ENCODE results near the gene SERGEF.

The SERGEF gene

DNA sequence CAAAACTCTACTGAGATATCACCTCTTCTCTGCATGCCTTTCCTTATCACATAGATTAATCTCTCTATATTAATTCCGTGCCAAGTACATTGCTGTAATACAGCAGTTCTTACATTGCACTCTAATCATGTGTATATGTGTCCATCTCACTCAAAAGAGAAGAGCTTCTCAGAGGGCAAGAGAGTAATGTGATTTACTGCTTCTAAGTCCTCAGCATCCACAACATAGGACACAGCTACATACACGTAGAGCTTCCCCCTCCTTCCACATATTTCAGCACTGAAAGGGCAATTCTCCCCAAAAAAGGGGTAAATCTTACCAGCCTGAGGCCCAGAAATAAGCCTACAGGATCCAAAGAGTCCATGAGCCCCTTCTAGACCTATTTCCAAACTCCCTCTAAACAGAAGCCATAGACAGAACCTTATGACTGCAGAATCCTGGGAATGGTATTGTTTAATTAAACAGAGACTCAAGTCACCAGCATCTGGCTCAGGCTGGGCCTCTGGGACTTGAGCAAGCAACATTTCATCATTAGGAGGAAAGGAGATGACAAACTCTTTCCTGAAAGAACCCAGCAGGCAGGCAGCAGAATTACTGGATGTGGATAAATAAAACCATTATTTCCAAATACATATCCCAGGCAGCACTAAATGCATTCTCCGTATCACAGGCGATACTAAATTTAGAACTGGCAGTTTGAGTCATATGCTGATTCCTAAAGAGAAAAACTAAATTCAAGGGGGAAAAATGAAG lies 191.0 kb downstream of the SERGEF start:
- H3K27me3 ChIP-seq (ENCODE audit: control insufficient read depth, insufficient read depth, low read length) = no peaks in the 10 kb centered on the region
- H3K9me3 ChIP-seq (ENCODE audit: control insufficient read depth, insufficient read depth, low read length) = no peaks in the 10 kb centered on the region
- no CpG with 5 or more reads among the region's 4 CpGs for WGBS (ENCODE audit: insufficient coverage, insufficient read length)
- no peaks in the 10 kb centered on the region for H3K36me3 ChIP-seq (ENCODE audit: control insufficient read depth, insufficient read depth, low read length)
- no peak overlapping the region for H3K4me3 ChIP-seq (ENCODE audit: low read length)
- H3K27ac ChIP-seq (ENCODE audit: low read length) = no peak overlapping the region
- no peak for DNase-seq (ENCODE audit: low read depth, low spot score)
- H3K4me1 ChIP-seq (ENCODE audit: control insufficient read depth, insufficient read depth, low read length) = no peaks in the 10 kb centered on the region

DNA sequence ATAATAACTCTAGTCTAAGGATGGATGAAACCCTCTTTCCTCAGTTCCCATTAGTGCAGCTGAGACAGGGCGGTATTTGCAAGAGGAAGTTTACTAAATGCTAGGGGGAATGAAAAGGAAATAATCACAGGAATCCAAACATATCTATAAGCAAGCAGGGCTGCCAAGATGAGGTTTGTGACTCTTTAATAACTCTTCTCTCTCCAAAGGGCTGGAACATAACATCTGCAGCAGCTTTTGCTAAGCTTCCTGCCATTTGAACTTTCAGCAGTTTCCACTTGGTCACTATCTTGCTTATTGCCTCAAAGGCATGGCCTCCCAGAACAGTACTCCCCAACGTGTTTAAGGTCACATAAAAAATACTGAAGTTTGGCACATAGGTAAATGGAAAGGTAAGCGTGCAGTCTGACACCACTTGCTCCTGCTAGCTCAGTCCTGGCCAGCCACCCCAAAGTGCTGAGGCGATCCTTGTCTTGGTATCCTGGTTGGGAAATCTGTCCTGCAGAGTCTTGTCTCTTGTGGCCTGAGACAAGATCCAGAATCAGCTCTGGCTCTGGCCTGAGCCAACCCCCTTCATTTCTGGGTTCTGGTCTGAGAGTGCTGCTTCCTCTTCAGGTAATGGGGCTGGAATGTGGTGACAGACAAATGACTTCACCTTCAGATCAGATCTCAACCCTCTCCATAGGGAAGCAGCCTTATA lies 196.5 kb downstream of the SERGEF start:
- WGBS (ENCODE audit: insufficient coverage, insufficient read length) = no CpG with 5 or more reads among the region's 4 CpGs

DNA sequence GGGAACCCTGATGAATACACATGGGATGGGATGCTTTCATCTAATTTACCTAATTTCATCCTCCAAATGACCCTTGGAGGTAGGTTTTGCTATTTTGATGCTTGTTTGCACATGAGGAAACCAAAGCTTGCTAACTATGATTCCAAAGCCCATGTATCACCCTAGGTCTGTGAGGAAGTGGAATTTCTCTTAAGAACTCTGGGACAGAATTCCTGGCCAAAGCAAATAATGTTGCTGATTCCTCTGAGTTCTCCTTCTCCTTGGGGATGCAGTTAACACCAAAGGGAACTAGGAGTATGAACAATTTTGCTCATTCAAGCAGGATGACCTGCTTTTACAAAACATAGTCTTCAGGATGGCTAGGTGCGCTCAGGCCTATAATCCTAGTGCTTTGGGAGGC lies 198.3 kb downstream of the SERGEF start:
- H3K27me3 ChIP-seq (ENCODE audit: control insufficient read depth, insufficient read depth, low read length) = no peaks in the 10 kb centered on the region
- H3K4me1 ChIP-seq (ENCODE audit: control insufficient read depth, insufficient read depth, low read length) = no peaks in the 10 kb centered on the region
- DNase-seq (ENCODE audit: low read depth, low spot score) = no peak
- H3K9me3 ChIP-seq (ENCODE audit: control insufficient read depth, insufficient read depth, low read length) = no peaks in the 10 kb centered on the region
- no CpG with 5 or more reads among the region's 1 CpG for WGBS (ENCODE audit: insufficient coverage, insufficient read length)
- H3K36me3 ChIP-seq (ENCODE audit: control insufficient read depth, insufficient read depth, low read length) = no peaks in the 10 kb centered on the region
- H3K27ac ChIP-seq (ENCODE audit: low read length) = no peak overlapping the region
- no peak overlapping the region for H3K4me3 ChIP-seq (ENCODE audit: low read length)

More for the DNA sequence above, 196.5 kb downstream of the SERGEF start:
- no peaks in the 10 kb centered on the region for H3K27me3 ChIP-seq (ENCODE audit: control insufficient read depth, insufficient read depth, low read length)
- no peak overlapping the region for H3K27ac ChIP-seq (ENCODE audit: low read length)
- no peaks in the 10 kb centered on the region for H3K9me3 ChIP-seq (ENCODE audit: control insufficient read depth, insufficient read depth, low read length)
- no peak overlapping the region for H3K4me3 ChIP-seq (ENCODE audit: low read length)
- DNase-seq (ENCODE audit: low read depth, low spot score) = no peak
- H3K36me3 ChIP-seq (ENCODE audit: control insufficient read depth, insufficient read depth, low read length) = no peaks in the 10 kb centered on the region
- no peaks in the 10 kb centered on the region for H3K4me1 ChIP-seq (ENCODE audit: control insufficient read depth, insufficient read depth, low read length)

DNA sequence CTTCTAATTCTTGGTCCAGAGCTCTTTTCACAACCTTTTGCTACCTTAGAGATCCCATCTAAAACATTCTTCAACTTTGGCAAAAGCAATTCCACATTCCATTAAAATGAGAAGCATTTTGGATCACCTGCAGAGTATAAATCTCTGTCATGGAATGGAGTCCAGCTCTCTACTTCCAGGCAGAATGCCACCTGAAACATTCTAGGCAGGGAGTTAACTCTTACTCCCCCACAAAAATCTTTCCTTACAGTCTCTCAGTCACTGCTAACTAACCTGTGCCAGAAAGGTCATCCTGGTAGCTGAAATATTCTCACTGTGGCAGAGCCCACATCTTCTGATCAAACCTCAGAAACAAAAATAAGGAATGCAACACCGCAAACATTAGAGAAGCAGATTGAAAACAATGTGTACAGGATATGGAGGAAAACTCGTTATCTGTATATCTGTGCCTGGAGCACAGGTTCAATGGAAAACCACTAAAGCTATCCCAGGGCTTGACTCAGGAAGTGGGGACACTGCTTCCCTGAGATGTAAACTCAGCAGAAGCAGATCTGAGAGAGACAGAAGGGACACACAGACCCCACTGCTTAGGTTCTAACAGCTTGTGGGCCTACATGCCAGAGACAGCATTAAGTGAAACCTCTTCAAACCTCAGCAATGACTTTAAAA lies 199.3 kb downstream of the SERGEF start:
- Histone ChIP-seq H3K4me3 (ENCODE audit: low read length) (no peak overlapping the region), H3K9me3 (ENCODE audit: control insufficient read depth, insufficient read depth, low read length) (no peaks in the 10 kb centered on the region), H3K27ac (ENCODE audit: low read length) (no peak overlapping the region), H3K36me3 (ENCODE audit: control insufficient read depth, insufficient read depth, low read length) (no peaks in the 10 kb centered on the region), H3K27me3 (ENCODE audit: control insufficient read depth, insufficient read depth, low read length) (no peaks in the 10 kb centered on the region), H3K4me1 (ENCODE audit: control insufficient read depth, insufficient read depth, low read length) (no peaks in the 10 kb centered on the region)
- WGBS (ENCODE audit: insufficient coverage, insufficient read length) = no CpG with 5 or more reads among the region's 2 CpGs
- DNase-seq (ENCODE audit: low read depth, low spot score) = no peak

DNA sequence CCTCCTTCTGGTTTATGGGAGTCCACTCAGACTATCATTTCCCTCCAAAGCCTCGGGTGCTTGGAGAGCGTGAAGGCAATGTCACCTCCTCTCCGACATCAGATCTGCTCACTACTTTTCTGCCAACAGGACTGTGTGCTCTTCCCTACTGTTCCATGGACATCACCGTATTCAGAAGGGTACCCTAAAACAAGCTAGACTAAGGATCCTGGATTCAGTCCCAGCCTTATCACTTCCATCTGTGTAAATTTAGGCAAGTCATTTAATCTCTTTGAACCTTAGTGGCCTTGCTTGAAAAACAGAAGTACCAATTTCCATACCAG lies 200.0 kb downstream of the SERGEF start:
- Histone ChIP-seq H3K27ac (ENCODE audit: low read length) (no peak overlapping the region), H3K4me1 (ENCODE audit: control insufficient read depth, insufficient read depth, low read length) (no peaks in the 10 kb centered on the region), H3K36me3 (ENCODE audit: control insufficient read depth, insufficient read depth, low read length) (no peaks in the 10 kb centered on the region), H3K9me3 (ENCODE audit: control insufficient read depth, insufficient read depth, low read length) (no peaks in the 10 kb centered on the region), H3K4me3 (ENCODE audit: low read length) (no peak overlapping the region), H3K27me3 (ENCODE audit: control insufficient read depth, insufficient read depth, low read length) (no peaks in the 10 kb centered on the region)
- DNase-seq (ENCODE audit: low read depth, low spot score) = no peak
- no CpG with 5 or more reads among the region's 4 CpGs for WGBS (ENCODE audit: insufficient coverage, insufficient read length)

DNA sequence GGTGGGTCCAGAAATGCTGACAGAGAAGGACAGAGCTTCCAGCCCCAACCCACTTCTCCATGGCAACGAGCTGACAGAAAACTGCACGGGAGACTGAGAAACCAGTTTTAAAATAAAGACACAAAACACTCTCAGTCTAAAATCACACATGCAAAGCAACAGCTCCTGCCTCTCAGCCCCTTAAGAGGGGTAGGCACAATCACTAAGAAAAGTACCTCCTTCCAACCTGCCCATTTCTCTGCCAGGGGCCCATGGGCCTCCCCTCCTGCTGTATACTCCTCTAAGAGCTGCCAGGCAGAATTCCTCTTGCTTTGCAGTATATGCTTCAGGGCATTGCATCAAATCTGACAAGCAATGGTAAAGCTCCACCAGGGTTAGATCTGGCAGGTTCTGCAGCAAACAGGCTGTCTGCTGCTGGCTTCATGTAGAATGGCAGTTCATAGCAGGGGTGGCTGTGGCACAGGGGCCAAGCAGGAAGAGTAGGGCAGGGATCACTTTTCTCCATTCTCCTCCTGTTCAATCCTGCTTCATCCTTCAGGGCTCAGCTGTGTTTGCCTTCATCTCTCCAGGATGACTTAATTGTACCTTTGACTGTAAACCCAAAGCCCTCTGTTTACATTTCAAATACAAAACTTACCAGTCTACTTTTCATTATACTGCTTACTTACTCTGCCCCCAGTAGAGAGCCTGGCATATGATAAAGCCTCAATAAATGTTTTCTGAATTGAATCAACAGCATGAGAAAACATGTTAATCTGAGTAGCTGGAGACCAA lies 200.6 kb downstream of the SERGEF start:
- no peak overlapping the region for H3K27ac ChIP-seq (ENCODE audit: low read length)
- no CpG with 5 or more reads among the region's 2 CpGs for WGBS (ENCODE audit: insufficient coverage, insufficient read length)
- H3K27me3 ChIP-seq (ENCODE audit: control insufficient read depth, insufficient read depth, low read length) = no peaks in the 10 kb centered on the region
- no peak for DNase-seq (ENCODE audit: low read depth, low spot score)
- no peaks in the 10 kb centered on the region for H3K9me3 ChIP-seq (ENCODE audit: control insufficient read depth, insufficient read depth, low read length)
- no peaks in the 10 kb centered on the region for H3K4me1 ChIP-seq (ENCODE audit: control insufficient read depth, insufficient read depth, low read length)
- no peak overlapping the region for H3K4me3 ChIP-seq (ENCODE audit: low read length)
- H3K36me3 ChIP-seq (ENCODE audit: control insufficient read depth, insufficient read depth, low read length) = no peaks in the 10 kb centered on the region

DNA sequence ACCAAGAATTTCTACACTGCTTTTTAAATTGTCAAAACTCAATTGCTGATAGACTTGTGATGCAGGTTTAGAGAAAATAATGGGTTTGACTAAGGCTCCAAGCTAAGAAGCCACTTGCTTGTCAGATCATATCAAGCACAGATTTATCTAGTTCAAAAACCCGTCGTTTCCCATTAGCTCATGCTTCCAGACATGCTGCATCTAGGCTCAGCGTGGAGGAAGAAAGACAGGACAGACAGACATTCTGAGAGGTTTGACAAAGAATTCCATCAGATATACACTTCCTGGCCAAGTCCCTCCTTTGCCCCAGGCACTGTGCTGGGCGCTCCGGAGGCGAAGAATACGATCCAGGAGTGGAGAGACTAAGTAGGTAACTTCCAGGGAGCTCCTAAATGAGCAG lies 201.5 kb downstream of the SERGEF start:
- Histone ChIP-seq H3K27me3 (ENCODE audit: control insufficient read depth, insufficient read depth, low read length) (no peaks in the 10 kb centered on the region), H3K27ac (ENCODE audit: low read length) (no peak overlapping the region), H3K4me1 (ENCODE audit: control insufficient read depth, insufficient read depth, low read length) (no peaks in the 10 kb centered on the region), H3K36me3 (ENCODE audit: control insufficient read depth, insufficient read depth, low read length) (no peaks in the 10 kb centered on the region), H3K9me3 (ENCODE audit: control insufficient read depth, insufficient read depth, low read length) (no peaks in the 10 kb centered on the region), H3K4me3 (ENCODE audit: low read length) (no peak overlapping the region)
- DNase-seq (ENCODE audit: low read depth, low spot score) = no peak
- WGBS (ENCODE audit: insufficient coverage, insufficient read length) = no CpG with 5 or more reads among the region's 7 CpGs

DNA sequence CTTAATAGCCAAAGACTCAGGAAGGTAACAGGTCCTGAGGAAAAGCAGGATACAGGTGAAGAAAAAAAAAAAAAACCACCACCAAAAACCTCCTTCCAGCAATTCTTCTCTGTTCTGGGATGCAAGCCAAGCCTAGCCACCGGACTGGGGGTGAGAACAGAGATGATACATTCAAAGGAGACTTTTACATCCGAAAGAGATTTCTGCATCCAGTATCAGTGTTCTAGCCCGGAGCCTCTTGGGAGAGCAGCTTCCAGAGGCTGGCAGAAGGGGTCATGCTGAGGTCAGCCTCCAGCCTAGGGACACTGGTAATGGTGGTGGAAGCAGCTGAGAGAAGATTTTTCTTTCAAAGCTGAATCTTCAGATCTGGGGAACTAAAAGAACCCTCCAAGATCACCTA lies 202.1 kb downstream of the SERGEF start:
- no peaks in the 10 kb centered on the region for H3K9me3 ChIP-seq (ENCODE audit: control insufficient read depth, insufficient read depth, low read length)
- no peaks in the 10 kb centered on the region for H3K4me1 ChIP-seq (ENCODE audit: control insufficient read depth, insufficient read depth, low read length)
- no peak overlapping the region for H3K27ac ChIP-seq (ENCODE audit: low read length)
- no peaks in the 10 kb centered on the region for H3K36me3 ChIP-seq (ENCODE audit: control insufficient read depth, insufficient read depth, low read length)
- no CpG with 5 or more reads among the region's 3 CpGs for WGBS (ENCODE audit: insufficient coverage, insufficient read length)
- H3K4me3 ChIP-seq (ENCODE audit: low read length) = no peak overlapping the region
- no peaks in the 10 kb centered on the region for H3K27me3 ChIP-seq (ENCODE audit: control insufficient read depth, insufficient read depth, low read length)
- DNase-seq (ENCODE audit: low read depth, low spot score) = no peak

DNA sequence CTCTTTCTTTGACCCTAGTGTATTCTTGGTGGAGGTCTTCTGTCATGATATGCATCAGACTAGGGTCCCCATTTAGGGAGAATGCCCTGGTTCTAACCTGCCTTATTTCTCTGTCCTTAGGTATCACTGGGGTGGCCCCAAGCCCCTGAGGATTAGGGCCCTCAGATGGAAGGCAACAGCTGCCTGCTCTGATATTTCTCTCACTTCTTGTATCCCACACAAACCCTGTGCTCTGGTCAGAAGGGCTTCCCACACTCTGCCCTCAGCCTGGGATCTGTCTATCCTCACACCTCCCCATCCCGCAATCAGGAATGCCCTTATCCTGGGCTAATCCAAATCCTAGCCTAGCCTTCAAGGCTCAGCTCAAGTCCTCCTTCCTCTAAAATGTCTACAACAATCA lies 202.8 kb downstream of the SERGEF start:
- no peaks in the 10 kb centered on the region for H3K9me3 ChIP-seq (ENCODE audit: control insufficient read depth, insufficient read depth, low read length)
- H3K36me3 ChIP-seq (ENCODE audit: control insufficient read depth, insufficient read depth, low read length) = no peaks in the 10 kb centered on the region
- H3K4me1 ChIP-seq (ENCODE audit: control insufficient read depth, insufficient read depth, low read length) = no peaks in the 10 kb centered on the region
- no peaks in the 10 kb centered on the region for H3K27me3 ChIP-seq (ENCODE audit: control insufficient read depth, insufficient read depth, low read length)
- no peak for DNase-seq (ENCODE audit: low read depth, low spot score)
- no peak overlapping the region for H3K27ac ChIP-seq (ENCODE audit: low read length)
- no peak overlapping the region for H3K4me3 ChIP-seq (ENCODE audit: low read length)
- no CpG with 5 or more reads among the region's 1 CpG for WGBS (ENCODE audit: insufficient coverage, insufficient read length)

DNA sequence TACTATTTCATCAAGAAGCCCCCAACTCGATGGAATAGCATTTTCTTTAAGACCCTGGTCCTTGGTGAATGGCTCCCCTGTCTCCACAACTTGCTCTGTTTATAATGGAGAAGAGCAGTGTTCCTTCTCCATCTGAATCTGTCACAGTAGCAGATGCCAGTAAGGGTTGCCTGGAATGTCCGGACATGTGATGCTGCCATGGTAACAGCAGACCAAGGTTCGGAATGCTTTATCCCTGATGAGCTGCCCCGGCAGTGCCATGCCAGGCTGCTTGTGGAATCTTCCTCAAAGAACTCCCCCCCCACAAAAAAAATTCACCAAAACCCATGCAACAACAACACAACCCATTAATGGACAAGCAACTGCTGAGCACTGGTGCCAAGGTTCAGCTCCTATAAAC lies 205.8 kb downstream of the SERGEF start:
- WGBS (ENCODE audit: insufficient coverage, insufficient read length) = no CpG with 5 or more reads among the region's 4 CpGs
- Histone ChIP-seq H3K36me3 (ENCODE audit: control insufficient read depth, insufficient read depth, low read length) (no peaks in the 10 kb centered on the region), H3K27ac (ENCODE audit: low read length) (no peak overlapping the region), H3K9me3 (ENCODE audit: control insufficient read depth, insufficient read depth, low read length) (no peaks in the 10 kb centered on the region), H3K27me3 (ENCODE audit: control insufficient read depth, insufficient read depth, low read length) (no peaks in the 10 kb centered on the region), H3K4me1 (ENCODE audit: control insufficient read depth, insufficient read depth, low read length) (no peaks in the 10 kb centered on the region), H3K4me3 (ENCODE audit: low read length) (no peak overlapping the region)
- no peak for DNase-seq (ENCODE audit: low read depth, low spot score)
